Neural cell (in vitro differentiated cells): ENCODE data around the gene SEBOX. TPM values are rescaled to one million over a fixed set of nuclear protein-coding genes. Genes with fewer than 3 reads are reported as not detected.

Source experiments
- H2AFZ ChIP-seq: fragments of 200-600, 300-800 bp; sonication (generic), shearing (Covaris generic); 2 replicates; pipeline ENCODE4 v1.6.0; 2014; ENCODE audit warnings: low read depth, mild to moderate bottlenecking, antibody characterized with exemption, low read length, moderate library complexity
- H3F3A ChIP-seq: fragments of 200-600 bp; shearing (Covaris generic); 2 replicates; pipeline ENCODE4 v1.6.1; 2016; ENCODE audit warnings: mild to moderate bottlenecking, moderate library complexity, mixed read lengths, antibody characterized with exemption, low read length; ENCODE audit not compliant: insufficient read depth, poor library complexity, severe bottlenecking
- H3K27ac ChIP-seq: fragments of 200-600, 300-800 bp; sonication (generic), shearing (Covaris generic); 2 replicates; pipeline ENCODE4 v1.5.1; 2014; ENCODE audit warnings: mild to moderate bottlenecking, low read length, moderate library complexity
- H3K27me3 ChIP-seq: fragments of 300-800, 200-600 bp; sonication (generic), shearing (Covaris generic); 2 replicates; pipeline ENCODE4 v1.6.0; 2014; ENCODE audit warnings: mild to moderate bottlenecking, low read depth, low read length, moderate library complexity; ENCODE audit not compliant: insufficient read depth
- H3K36me3 ChIP-seq: fragments of 300-800, 200-600 bp; sonication (generic), shearing (Covaris generic); 2 replicates; pipeline ENCODE4 v1.5.1; 2014; ENCODE audit warnings: mild to moderate bottlenecking, antibody characterized with exemption, low read length, moderate library complexity; ENCODE audit not compliant: insufficient read depth
- H3K4me2 ChIP-seq: fragments of 300-800, 200-600 bp; sonication (generic), shearing (Covaris generic); 2 replicates; pipeline ENCODE4 v1.6.0; 2014; ENCODE audit warnings: mild to moderate bottlenecking, low read length
- H3K4me3 ChIP-seq: fragments of 300-800, 200-600 bp; sonication (generic), shearing (Covaris generic); 2 replicates; pipeline ENCODE4 v1.5.1; 2014; ENCODE audit warnings: mild to moderate bottlenecking, low read length, moderate library complexity
- H3K79me2 ChIP-seq: fragments of 200-600 bp; shearing (Covaris generic); replicated peaks from 2 replicates; pipeline ENCODE4 v1.6.0; 2014; ENCODE audit warnings: mild to moderate bottlenecking, low read length, moderate library complexity; ENCODE audit not compliant: insufficient read depth
- H3K9ac ChIP-seq: fragments of 300-800, 200-600 bp; sonication (generic), shearing (Covaris generic); 2 replicates; pipeline ENCODE4 v1.6.1; 2016; ENCODE audit warnings: mild to moderate bottlenecking, low read length, mixed read lengths
- H3K9me2 ChIP-seq: fragments of 200-600 bp; shearing (Covaris generic); 2 replicates; pipeline ENCODE4 v1.6.1; 2016; ENCODE audit warnings: mild to moderate bottlenecking, low read length, mixed read lengths; ENCODE audit not compliant: insufficient read depth
- H3K9me3 ChIP-seq: fragments of 200-600, 300-800 bp; sonication (generic), shearing (Covaris generic); 2 replicates; pipeline ENCODE4 v1.6.1; 2016; ENCODE audit warnings: mild to moderate bottlenecking, mixed run types, low read length, moderate library complexity, mixed read lengths
- H4K20me1 ChIP-seq: fragments of 200-600 bp; shearing (Covaris generic); 2 replicates; pipeline ENCODE4 v1.6.1; 2016; ENCODE audit warnings: mild to moderate bottlenecking, mixed run types; ENCODE audit not compliant: insufficient read depth
- EP300 ChIP-seq: fragments of 450-650 bp; conservative IDR thresholded peaks from 2 replicates; pipeline ENCODE4 v1.6.1; 2014; ENCODE audit warnings: antibody characterized with exemption, mild to moderate bottlenecking, moderate library complexity; ENCODE audit not compliant: poor library complexity, severe bottlenecking
- EZH2 ChIP-seq: fragments of 200-600, 300-800 bp; shearing (Covaris generic), sonication (generic); IDR thresholded peaks from 2 replicates; pipeline ENCODE4 v1.6.1; 2014; ENCODE audit warnings: antibody characterized with exemption, low read length, borderline replicate concordance, mild to moderate bottlenecking; ENCODE audit not compliant: insufficient read depth, poor library complexity, severe bottlenecking
- MXI1 ChIP-seq: fragments of 450-650 bp; conservative IDR thresholded peaks from 2 replicates; pipeline ENCODE4 v1.6.1; 2014; ENCODE audit warnings: antibody characterized with exemption, mild to moderate bottlenecking; ENCODE audit not compliant: poor library complexity, severe bottlenecking
- POLR2AphosphoS5 ChIP-seq: IDR thresholded peaks from 2 replicates; pipeline ENCODE4 v1.6.1; 2012
- RAD21 ChIP-seq: fragments of 450-650 bp; conservative IDR thresholded peaks from 2 replicates; pipeline ENCODE4 v1.6.1; 2014; ENCODE audit warnings: antibody characterized with exemption, mild to moderate bottlenecking, moderate library complexity
- SMC3 ChIP-seq: fragments of 450-650 bp; conservative IDR thresholded peaks from 2 replicates; pipeline ENCODE4 v1.6.1; 2014; ENCODE audit warnings: antibody characterized with exemption, mild to moderate bottlenecking, moderate library complexity; ENCODE audit not compliant: poor library complexity
- TAF1 ChIP-seq: IDR thresholded peaks from 2 replicates; pipeline ENCODE4 v1.6.1; 2012; ENCODE audit warnings: low read depth
- polyA plus RNA-seq: library from polyadenylated mRNA; depleted of rRNA; stranded (reverse); fragments of >200 nt; gene quantifications from 2 replicates; pipeline ENCODE4 v1.2.3, GENCODE V29; 2014
- TF ChIP-seq, protein P1 (sequence below): fragments of 450-650 bp; IDR thresholded peaks from 2 replicates; pipeline ENCODE4 v1.5.1; 2014; ENCODE audit warnings: antibody characterized with exemption, mild to moderate bottlenecking, moderate library complexity; ENCODE audit not compliant: poor library complexity, severe bottlenecking
- TF ChIP-seq, protein P2 (sequence below): IDR thresholded peaks from 2 replicates; pipeline ENCODE4 v1.6.1; 2012; ENCODE audit warnings: borderline replicate concordance

The SEBOX gene
- polyA plus RNA-seq, 1 donor from 2014 or later, result not detected

DNA sequence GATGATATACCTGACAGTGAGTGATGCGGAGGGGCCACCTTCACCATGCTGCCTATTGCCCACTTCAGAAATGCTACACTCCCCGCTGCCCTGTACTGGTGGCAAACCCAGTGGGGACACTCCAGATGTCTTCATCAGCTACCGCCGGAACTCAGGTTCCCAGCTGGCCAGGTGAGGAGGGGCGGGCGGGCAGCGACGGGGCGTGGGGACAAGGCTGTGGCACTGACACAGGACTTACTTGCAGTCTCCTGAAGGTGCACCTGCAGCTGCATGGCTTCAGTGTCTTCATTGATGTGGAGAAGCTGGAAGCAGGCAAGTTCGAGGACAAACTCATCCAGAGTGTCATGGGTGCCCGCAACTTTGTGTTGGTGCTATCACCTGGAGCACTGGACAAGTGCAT lies 23.1 kb upstream of the SEBOX start:
- no peak overlapping the region for H3K4me2 ChIP-seq
- H3K4me3 ChIP-seq, result no peak overlapping the region
- no peak for TF ChIP-seq TAF1
- no peak overlapping the region for H3K9ac ChIP-seq
- no peaks in the 10 kb centered on the region for H3K79me2 ChIP-seq
- H3K27me3 ChIP-seq, result no peaks in the 10 kb centered on the region
- H2AFZ ChIP-seq, result no peak overlapping the region
- H3K27ac ChIP-seq, result no peak overlapping the region
- no peaks in the 10 kb centered on the region for H3K36me3 ChIP-seq
- no peaks in the 10 kb centered on the region for H3K9me2 ChIP-seq
- H3F3A ChIP-seq, result no peaks in the 10 kb centered on the region
- no peaks in the 10 kb centered on the region for H4K20me1 ChIP-seq
- H3K9me3 ChIP-seq, result no peaks in the 10 kb centered on the region

DNA sequence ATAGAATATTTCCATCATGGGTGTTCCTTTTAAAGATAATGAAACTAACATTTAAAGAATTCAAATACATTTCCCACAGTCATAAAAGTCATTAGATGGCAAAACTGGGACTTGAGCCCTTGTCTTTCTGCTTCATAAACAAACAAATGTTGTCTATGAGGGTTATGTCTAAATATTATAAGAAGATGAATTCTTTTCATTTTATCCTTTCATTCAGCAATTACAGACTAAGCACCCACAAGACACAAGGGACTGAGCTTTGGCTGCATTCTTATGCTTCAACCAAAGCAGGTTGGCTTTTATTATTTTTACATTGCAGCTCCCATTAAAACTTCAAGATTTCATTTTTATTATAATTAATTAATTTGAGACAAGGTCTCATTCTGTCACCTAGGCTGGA lies 21.4 kb upstream of the SEBOX start:
- no peak overlapping the region for H3K27ac ChIP-seq
- H3K4me2 ChIP-seq, result no peak overlapping the region
- no peak overlapping the region for H2AFZ ChIP-seq
- no peaks in the 10 kb centered on the region for H3K9me2 ChIP-seq
- H3F3A ChIP-seq, result no peaks in the 10 kb centered on the region
- TF ChIP-seq MXI1, result no peak
- TF ChIP-seq, protein P1, sequence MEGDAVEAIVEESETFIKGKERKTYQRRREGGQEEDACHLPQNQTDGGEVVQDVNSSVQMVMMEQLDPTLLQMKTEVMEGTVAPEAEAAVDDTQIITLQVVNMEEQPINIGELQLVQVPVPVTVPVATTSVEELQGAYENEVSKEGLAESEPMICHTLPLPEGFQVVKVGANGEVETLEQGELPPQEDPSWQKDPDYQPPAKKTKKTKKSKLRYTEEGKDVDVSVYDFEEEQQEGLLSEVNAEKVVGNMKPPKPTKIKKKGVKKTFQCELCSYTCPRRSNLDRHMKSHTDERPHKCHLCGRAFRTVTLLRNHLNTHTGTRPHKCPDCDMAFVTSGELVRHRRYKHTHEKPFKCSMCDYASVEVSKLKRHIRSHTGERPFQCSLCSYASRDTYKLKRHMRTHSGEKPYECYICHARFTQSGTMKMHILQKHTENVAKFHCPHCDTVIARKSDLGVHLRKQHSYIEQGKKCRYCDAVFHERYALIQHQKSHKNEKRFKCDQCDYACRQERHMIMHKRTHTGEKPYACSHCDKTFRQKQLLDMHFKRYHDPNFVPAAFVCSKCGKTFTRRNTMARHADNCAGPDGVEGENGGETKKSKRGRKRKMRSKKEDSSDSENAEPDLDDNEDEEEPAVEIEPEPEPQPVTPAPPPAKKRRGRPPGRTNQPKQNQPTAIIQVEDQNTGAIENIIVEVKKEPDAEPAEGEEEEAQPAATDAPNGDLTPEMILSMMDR, result no peak
- no peak for TF ChIP-seq SMC3
- TF ChIP-seq TAF1, result no peak
- TF ChIP-seq EP300, result no peak
- no peak for TF ChIP-seq EZH2
- TF ChIP-seq POLR2AphosphoS5, result no peak
- H3K4me3 ChIP-seq, result no peak overlapping the region
- no peaks in the 10 kb centered on the region for H3K79me2 ChIP-seq
- H3K27me3 ChIP-seq, result no peaks in the 10 kb centered on the region
- H3K9ac ChIP-seq, result no peak overlapping the region
- H3K9me3 ChIP-seq, result no peaks in the 10 kb centered on the region
- H3K36me3 ChIP-seq, result no peaks in the 10 kb centered on the region
- H4K20me1 ChIP-seq, result no peaks in the 10 kb centered on the region

DNA sequence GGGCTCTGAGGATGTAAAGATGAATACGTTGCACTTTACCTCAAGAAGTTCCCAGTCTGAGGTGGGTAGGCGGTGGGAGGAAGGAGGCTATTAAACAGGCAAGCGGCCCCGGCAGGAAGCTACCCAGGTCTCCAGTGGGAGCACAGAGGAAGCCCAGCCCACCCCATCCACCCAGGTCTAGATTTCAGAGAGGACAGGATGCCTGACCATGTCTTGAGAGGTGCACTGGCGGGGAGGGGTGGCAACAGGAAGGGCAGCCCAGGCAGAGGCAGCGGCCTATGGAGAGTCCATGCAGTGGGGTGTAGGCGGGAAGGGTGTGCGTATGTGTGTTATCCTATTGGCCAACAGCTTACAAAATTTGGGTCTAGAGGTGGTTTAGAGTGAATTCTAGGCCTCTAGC lies 20.4 kb upstream of the SEBOX start:
- Histone ChIP-seq H3K4me3 (no peak overlapping the region), H3K36me3 (no peaks in the 10 kb centered on the region), H3K27me3 (no peaks in the 10 kb centered on the region), H3K9ac (no peak overlapping the region), H3K9me3 (no peaks in the 10 kb centered on the region), H3K4me2 (no peak overlapping the region), H3K79me2 (no peaks in the 10 kb centered on the region), H2AFZ (no peak overlapping the region), H4K20me1 (no peaks in the 10 kb centered on the region), H3F3A (no peaks in the 10 kb centered on the region), H3K27ac (no peak overlapping the region), H3K9me2 (no peaks in the 10 kb centered on the region)
- TF ChIP-seq MXI1, result no peak
- TF ChIP-seq SMC3, result no peak
- TF ChIP-seq RAD21, result no peak
- TF ChIP-seq EP300, result no peak
- TF ChIP-seq, protein P1, result no peak
- TF ChIP-seq, protein P2, sequence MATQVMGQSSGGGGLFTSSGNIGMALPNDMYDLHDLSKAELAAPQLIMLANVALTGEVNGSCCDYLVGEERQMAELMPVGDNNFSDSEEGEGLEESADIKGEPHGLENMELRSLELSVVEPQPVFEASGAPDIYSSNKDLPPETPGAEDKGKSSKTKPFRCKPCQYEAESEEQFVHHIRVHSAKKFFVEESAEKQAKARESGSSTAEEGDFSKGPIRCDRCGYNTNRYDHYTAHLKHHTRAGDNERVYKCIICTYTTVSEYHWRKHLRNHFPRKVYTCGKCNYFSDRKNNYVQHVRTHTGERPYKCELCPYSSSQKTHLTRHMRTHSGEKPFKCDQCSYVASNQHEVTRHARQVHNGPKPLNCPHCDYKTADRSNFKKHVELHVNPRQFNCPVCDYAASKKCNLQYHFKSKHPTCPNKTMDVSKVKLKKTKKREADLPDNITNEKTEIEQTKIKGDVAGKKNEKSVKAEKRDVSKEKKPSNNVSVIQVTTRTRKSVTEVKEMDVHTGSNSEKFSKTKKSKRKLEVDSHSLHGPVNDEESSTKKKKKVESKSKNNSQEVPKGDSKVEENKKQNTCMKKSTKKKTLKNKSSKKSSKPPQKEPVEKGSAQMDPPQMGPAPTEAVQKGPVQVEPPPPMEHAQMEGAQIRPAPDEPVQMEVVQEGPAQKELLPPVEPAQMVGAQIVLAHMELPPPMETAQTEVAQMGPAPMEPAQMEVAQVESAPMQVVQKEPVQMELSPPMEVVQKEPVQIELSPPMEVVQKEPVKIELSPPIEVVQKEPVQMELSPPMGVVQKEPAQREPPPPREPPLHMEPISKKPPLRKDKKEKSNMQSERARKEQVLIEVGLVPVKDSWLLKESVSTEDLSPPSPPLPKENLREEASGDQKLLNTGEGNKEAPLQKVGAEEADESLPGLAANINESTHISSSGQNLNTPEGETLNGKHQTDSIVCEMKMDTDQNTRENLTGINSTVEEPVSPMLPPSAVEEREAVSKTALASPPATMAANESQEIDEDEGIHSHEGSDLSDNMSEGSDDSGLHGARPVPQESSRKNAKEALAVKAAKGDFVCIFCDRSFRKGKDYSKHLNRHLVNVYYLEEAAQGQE, result no peak
- TF ChIP-seq TAF1, result no peak
- no peak for TF ChIP-seq POLR2AphosphoS5
- no peak for TF ChIP-seq EZH2
